Ishikawa (cell line): ENCODE data around the gene TAC4.

Source experiments
- CEBPB ChIP-seq: IDR thresholded peaks from 2 replicates; pipeline ENCODE4 v1.6.1; 2012
- CREB1 ChIP-seq: IDR thresholded peaks from 2 replicates; pipeline ENCODE4 v1.6.1; 2012; ENCODE audit warnings: low read depth
- EGR1 ChIP-seq: IDR thresholded peaks from 2 replicates; pipeline ENCODE4 v1.6.1; 2012
- EP300 ChIP-seq: IDR thresholded peaks from 2 replicates; pipeline ENCODE4 v1.6.1; 2012; ENCODE audit warnings: borderline replicate concordance
- RAD21 ChIP-seq: IDR thresholded peaks from 2 replicates; pipeline ENCODE4 v1.6.1; 2012; ENCODE audit warnings: low read depth
- YY1 ChIP-seq: IDR thresholded peaks from 2 replicates; pipeline ENCODE4 v1.6.1; 2012; ENCODE audit warnings: low read depth
- TF ChIP-seq, protein P1 (sequence below): IDR thresholded peaks from 2 replicates; pipeline ENCODE4 v1.6.1; 2012

- TF ChIP-seq, protein P1, sequence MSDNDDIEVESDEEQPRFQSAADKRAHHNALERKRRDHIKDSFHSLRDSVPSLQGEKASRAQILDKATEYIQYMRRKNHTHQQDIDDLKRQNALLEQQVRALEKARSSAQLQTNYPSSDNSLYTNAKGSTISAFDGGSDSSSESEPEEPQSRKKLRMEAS = no peak
- no peak for TF ChIP-seq CEBPB
- no peak for TF ChIP-seq EGR1
- no peak for TF ChIP-seq EP300
- no peak for TF ChIP-seq CREB1
- TF ChIP-seq YY1 = no peak
- no peak for TF ChIP-seq RAD21
These were observed 44.0 kb upstream of the TAC4 start for GRCh38 chr17:49891694-49892389.
